Dendritic cell treated with granulocyte-macrophage colony-stimulating factor and Interleukin-4, amounts not matched to agents 40 ng/mL and 50 ng/mL, for 4 days (primary cell): ENCODE data around the gene SGCA.

Experiments used
- H3K27ac Mint-ChIP-seq: one replicate; pipeline ENCODE4 v1.8.0; 2022; ENCODE audit warnings: mild to moderate bottlenecking, mixed read lengths
- H3K27me3 Mint-ChIP-seq: one replicate; pipeline ENCODE4 v1.8.0; 2022; ENCODE audit warnings: mild to moderate bottlenecking, mixed read lengths
- H3K36me3 Mint-ChIP-seq: one replicate; pipeline ENCODE4 v1.8.0; 2022; ENCODE audit warnings: low read depth, mixed read lengths
- H3K4me1 Mint-ChIP-seq: one replicate; pipeline ENCODE4 v1.8.0; 2022; ENCODE audit warnings: low read depth, mixed read lengths
- H3K4me3 Mint-ChIP-seq: one replicate; pipeline ENCODE4 v1.8.0; 2022; ENCODE audit warnings: mild to moderate bottlenecking, moderate library complexity, mixed read lengths
- H3K9me3 Mint-ChIP-seq: one replicate; pipeline ENCODE4 v1.8.0; 2022; ENCODE audit warnings: mixed read lengths
- intact Hi-C: fragments of 100-400 bp; cut with micrococcal nuclease; formaldehyde crosslinking; loops from one replicate; pipeline ENCODE4 v1.15.0; 2022

Gene SGCA

GRCh38 chr17:50220811-50221210 is 55.0 kb downstream of the SGCA start:
- Mint-ChIP-seq H3K4me1 (peaks cover 27% of the 10 kb centered on the region), H3K27ac (peak overlapping the region; percentile 53), H3K36me3 (no peaks in the 10 kb centered on the region), H3K4me3 (no peak overlapping the region), H3K27me3 (peaks cover 2% of the 10 kb centered on the region), H3K9me3 (no peaks in the 10 kb centered on the region)
- intact Hi-C loops = no loop called here

DNA sequence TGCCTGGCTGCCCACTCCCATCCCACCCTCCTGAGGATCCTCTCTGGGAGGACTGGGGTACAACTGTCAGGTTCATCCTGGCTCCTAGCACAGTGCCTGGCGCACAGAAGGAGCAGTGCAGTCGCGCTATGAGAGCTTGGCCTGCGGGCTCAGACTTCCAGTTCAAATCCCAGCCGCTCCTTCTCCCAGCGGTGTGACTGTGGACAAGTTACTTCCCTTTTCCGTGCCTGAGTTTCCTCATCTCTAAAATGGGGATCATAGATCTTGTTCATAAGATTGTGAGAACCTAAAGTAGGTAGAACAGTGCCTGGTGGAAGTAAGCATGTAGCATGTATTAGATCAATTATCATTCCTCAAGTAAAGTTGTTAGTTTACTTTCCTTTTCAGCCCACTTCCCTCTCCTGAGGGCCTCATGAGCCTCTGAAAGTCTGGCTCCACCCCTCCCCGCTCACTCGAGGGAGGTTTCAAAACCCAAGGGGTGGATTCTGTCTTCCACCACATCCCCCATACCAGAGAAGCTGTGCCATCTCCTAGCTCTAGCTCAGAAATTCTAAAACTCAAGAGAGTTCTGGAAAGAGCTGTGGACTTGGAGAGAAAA is 55.6 kb downstream of the SGCA start:
- peaks cover 27% of the 10 kb centered on the region for H3K4me1 Mint-ChIP-seq
- H3K36me3 Mint-ChIP-seq = no peaks in the 10 kb centered on the region
- peaks cover 2% of the 10 kb centered on the region for H3K27me3 Mint-ChIP-seq
- peak overlapping the region; percentile 41 for H3K4me3 Mint-ChIP-seq
- H3K9me3 Mint-ChIP-seq = no peaks in the 10 kb centered on the region
- intact Hi-C loops = no loop called here
- peak overlapping the region; percentile 53 for H3K27ac Mint-ChIP-seq

DNA sequence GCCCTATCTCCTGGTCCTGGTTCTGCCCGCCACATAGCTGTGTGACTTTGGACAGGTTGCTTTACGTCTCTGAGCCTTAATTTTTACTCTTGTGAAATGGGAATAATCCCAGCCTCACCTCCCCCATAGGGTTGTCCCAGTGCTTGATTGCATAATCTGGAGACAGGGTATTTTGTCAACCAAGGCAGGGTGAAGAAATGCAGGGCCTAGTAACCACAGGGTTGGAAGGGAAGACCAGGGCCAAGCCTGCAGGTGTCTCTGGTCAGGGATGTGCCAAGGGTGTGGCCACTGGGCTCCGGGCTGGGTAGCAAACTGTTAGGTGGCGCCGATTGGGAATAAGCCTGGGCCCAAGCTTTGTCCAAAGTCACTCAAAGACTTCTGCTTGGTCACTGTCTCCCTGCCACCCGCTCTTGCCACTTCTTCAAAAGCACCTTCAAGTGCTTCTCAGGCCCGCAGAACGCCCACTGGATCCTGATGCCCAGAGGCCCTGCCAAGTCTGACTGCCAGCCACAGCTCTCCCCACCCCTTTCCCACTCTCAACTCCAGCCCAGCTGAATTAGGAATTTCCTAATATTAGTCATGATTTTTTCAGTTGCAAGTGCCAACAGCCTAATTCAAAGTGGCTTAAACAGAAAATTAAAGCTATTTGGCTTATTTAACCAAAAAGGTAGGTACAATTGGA is 56.2 kb downstream of the SGCA start:
- H3K27me3 Mint-ChIP-seq = peaks cover 2% of the 10 kb centered on the region
- H3K9me3 Mint-ChIP-seq = peaks cover 3% of the 10 kb centered on the region
- peak overlapping the region; percentile 53 for H3K27ac Mint-ChIP-seq
- H3K36me3 Mint-ChIP-seq = no peaks in the 10 kb centered on the region
- peaks cover 27% of the 10 kb centered on the region for H3K4me1 Mint-ChIP-seq
- intact Hi-C loops = no loop called here
- H3K4me3 Mint-ChIP-seq = no peak overlapping the region

DNA sequence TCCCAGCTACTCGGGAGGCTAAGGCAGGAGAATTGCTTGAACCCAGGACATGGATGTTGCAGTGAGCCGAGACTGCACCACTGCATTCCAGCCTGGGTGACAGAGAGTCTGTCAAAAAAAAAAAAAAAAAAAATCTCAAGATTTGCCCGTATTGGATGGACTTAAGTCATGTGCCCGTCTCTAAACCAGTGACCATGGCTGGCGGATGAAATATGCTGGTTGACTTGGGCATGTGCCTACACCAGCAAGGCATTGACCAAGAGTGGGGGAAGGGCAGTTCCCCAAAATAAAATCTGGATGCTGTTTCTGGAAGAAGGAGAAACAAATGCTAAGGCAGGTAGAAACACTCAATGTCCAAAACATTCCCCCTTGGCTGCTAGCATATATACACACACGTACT is 57.1 kb downstream of the SGCA start:
- Mint-ChIP-seq H3K27me3 (peaks cover 4% of the 10 kb centered on the region), H3K9me3 (peaks cover 12% of the 10 kb centered on the region), H3K27ac (no peak overlapping the region), H3K4me1 (peaks cover 27% of the 10 kb centered on the region), H3K4me3 (no peak overlapping the region), H3K36me3 (no peaks in the 10 kb centered on the region)
- intact Hi-C loops = no loop called here
